ENCODE results near the gene ACE2.
"Not testable (repeated sequence)": the region's sequence is repeated elsewhere in the genome, so short reads cannot be mapped to it uniquely, and the experiment has no call there.

The ACE2 gene

GRCh38 chrX:15600745-15601144 lies at the start of gene ACE2:
Gene ACE2 (minus strand): TSS chrX:15600960. CDS start chrX:15600911, 49 bp downstream.
- Histone ChIP-seq H3K9me3 (ENCODE audit: insufficient read depth, low read length) (no peaks in the 10 kb centered on the region), H3K4me2 (ENCODE audit: low read depth, low read length, poor library complexity, severe bottlenecking) (no peak within 1 kb of the TSS), H4K20me1 (ENCODE audit: low read depth, low read length) (no peaks in the 10 kb centered on the region), H2AFZ (ENCODE audit: low read depth, low read length, severe bottlenecking) (no peak within 1 kb of the TSS), H3K27ac (ENCODE audit: low read depth, low read length) (no peak within 1 kb of the TSS), H3K36me3 (ENCODE audit: low read length) (no peaks in the 10 kb centered on the region), H3F3A (ENCODE audit: insufficient read depth) (no peaks in the 10 kb centered on the region), H3K79me2 (ENCODE audit: insufficient read depth, low read length) (no peaks in the 10 kb centered on the region), H3K9ac (ENCODE audit: low read length) (no peak within 1 kb of the TSS), H3K4me3 (ENCODE audit: insufficient read depth, low read length, poor library complexity, severe bottlenecking) (no peak within 1 kb of the TSS), H3K9me2 (replicated peaks; ENCODE audit: insufficient read depth, low read length) (no peaks in the 10 kb centered on the region), H3K27me3 (ENCODE audit: low read length) (no peaks in the 10 kb centered on the region)
- TF ChIP-seq EZH2phosphoT487 (conservative IDR thresholded peaks at IDR 0.05; ENCODE audit: low read length) (no peak), CTCF (IDR thresholded peaks at IDR 0.05; ENCODE audit: insufficient read depth, low read length, poor library complexity, severe bottlenecking) (no peak)

GRCh38 chrX:15647510-15647909 lies 46.8 kb upstream of the ACE2 start:
- not testable (repeated sequence) for H3F3A ChIP-seq (ENCODE audit: insufficient read depth); H3K27ac ChIP-seq (ENCODE audit: low read depth, low read length); H3K9me3 ChIP-seq (ENCODE audit: insufficient read depth, low read length); H3K4me2 ChIP-seq (ENCODE audit: low read depth, low read length, poor library complexity, severe bottlenecking); H2AFZ ChIP-seq (ENCODE audit: low read depth, low read length, severe bottlenecking); H3K9me2 ChIP-seq (replicated peaks; ENCODE audit: insufficient read depth, low read length); H3K4me3 ChIP-seq (ENCODE audit: insufficient read depth, low read length, poor library complexity, severe bottlenecking); H4K20me1 ChIP-seq (ENCODE audit: low read depth, low read length); H3K36me3 ChIP-seq (ENCODE audit: low read length); H3K79me2 ChIP-seq (ENCODE audit: insufficient read depth, low read length); H3K9ac ChIP-seq (ENCODE audit: low read length); H3K27me3 ChIP-seq (ENCODE audit: low read length)

- H4K20me1 ChIP-seq (ENCODE audit: low read depth, low read length) = no peaks in the 10 kb centered on the region
- H3K27ac ChIP-seq (ENCODE audit: low read depth, low read length) = no peak overlapping the region
- H3K9me2 ChIP-seq (replicated peaks; ENCODE audit: insufficient read depth, low read length) = no peaks in the 10 kb centered on the region
- H3K9ac ChIP-seq (ENCODE audit: low read length) = no peak overlapping the region
- no peak overlapping the region for H3K4me3 ChIP-seq (ENCODE audit: insufficient read depth, low read length, poor library complexity, severe bottlenecking)
- no peak overlapping the region for H2AFZ ChIP-seq (ENCODE audit: low read depth, low read length, severe bottlenecking)
- TF ChIP-seq EZH2phosphoT487 (conservative IDR thresholded peaks at IDR 0.05; ENCODE audit: low read length) (no peak), CTCF (IDR thresholded peaks at IDR 0.05; ENCODE audit: insufficient read depth, low read length, poor library complexity, severe bottlenecking) (no peak)
- H3K79me2 ChIP-seq (ENCODE audit: insufficient read depth, low read length) = no peaks in the 10 kb centered on the region
- H3F3A ChIP-seq (ENCODE audit: insufficient read depth) = no peaks in the 10 kb centered on the region
- H3K4me2 ChIP-seq (ENCODE audit: low read depth, low read length, poor library complexity, severe bottlenecking) = no peak overlapping the region
- no peaks in the 10 kb centered on the region for H3K27me3 ChIP-seq (ENCODE audit: low read length)
- no peaks in the 10 kb centered on the region for H3K36me3 ChIP-seq (ENCODE audit: low read length)
- no peaks in the 10 kb centered on the region for H3K9me3 ChIP-seq (ENCODE audit: insufficient read depth, low read length)
Measured at GRCh38 chrX:15646543-15646942, 45.8 kb upstream of the ACE2 start.

- no peak overlapping the region for H3K4me2 ChIP-seq (ENCODE audit: low read depth, low read length, poor library complexity, severe bottlenecking)
- no peaks in the 10 kb centered on the region for H3K36me3 ChIP-seq (ENCODE audit: low read length)
- H3K9me2 ChIP-seq (replicated peaks; ENCODE audit: insufficient read depth, low read length) = no peaks in the 10 kb centered on the region
- H4K20me1 ChIP-seq (ENCODE audit: low read depth, low read length) = no peaks in the 10 kb centered on the region
- no peaks in the 10 kb centered on the region for H3K79me2 ChIP-seq (ENCODE audit: insufficient read depth, low read length)
- H3K27me3 ChIP-seq (ENCODE audit: low read length) = no peaks in the 10 kb centered on the region
- H2AFZ ChIP-seq (ENCODE audit: low read depth, low read length, severe bottlenecking) = no peak overlapping the region
- H3K9ac ChIP-seq (ENCODE audit: low read length) = no peak overlapping the region
- H3F3A ChIP-seq (ENCODE audit: insufficient read depth) = no peaks in the 10 kb centered on the region
- H3K27ac ChIP-seq (ENCODE audit: low read depth, low read length) = no peak overlapping the region
- no peak for TF ChIP-seq EZH2phosphoT487 (conservative IDR thresholded peaks at IDR 0.05; ENCODE audit: low read length)
- no peak for TF ChIP-seq CTCF (IDR thresholded peaks at IDR 0.05; ENCODE audit: insufficient read depth, low read length, poor library complexity, severe bottlenecking)
- H3K9me3 ChIP-seq (ENCODE audit: insufficient read depth, low read length) = no peaks in the 10 kb centered on the region
- H3K4me3 ChIP-seq (ENCODE audit: insufficient read depth, low read length, poor library complexity, severe bottlenecking) = no peak overlapping the region
Measured at GRCh38 chrX:15646031-15646430, 45.3 kb upstream of the ACE2 start.
